ENCODE measurements around the gene NAGS.
"Not testable (repeated sequence)": the region's sequence is repeated elsewhere in the genome, so short reads cannot be mapped to it uniquely, and the experiment has no call there.

The NAGS gene

DNA sequence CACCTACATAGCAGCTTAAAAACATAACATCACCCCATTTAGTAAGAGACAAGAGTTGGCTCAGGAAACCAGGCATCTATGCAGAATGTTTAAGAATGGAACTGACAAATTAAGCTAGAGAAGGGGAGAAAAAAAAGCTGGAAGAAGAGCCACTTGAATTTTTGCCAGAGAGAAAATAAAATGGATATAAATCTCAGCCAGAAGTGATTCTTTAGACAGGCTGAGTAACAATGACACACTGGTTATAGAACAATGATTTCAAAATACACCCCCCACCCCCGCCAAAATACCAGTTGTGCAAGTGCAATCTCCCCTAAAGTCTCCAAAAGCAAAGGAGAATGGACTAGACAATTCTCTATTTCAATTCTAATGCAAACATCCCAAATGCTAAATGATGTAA, 39.6 kb downstream of the NAGS start:
- no peaks in the 10 kb centered on the region for H4K20me1 ChIP-seq (ENCODE audit: low read depth, low read length)
- no peaks in the 10 kb centered on the region for H3K27me3 ChIP-seq (ENCODE audit: low read length)
- no peaks in the 10 kb centered on the region for H3K9me2 ChIP-seq (replicated peaks; ENCODE audit: insufficient read depth, low read length)
- H3K4me2 ChIP-seq (ENCODE audit: low read depth, low read length, poor library complexity, severe bottlenecking): no peak overlapping the region
- no peak overlapping the region for H3K4me3 ChIP-seq (ENCODE audit: insufficient read depth, low read length, poor library complexity, severe bottlenecking)
- H3K27ac ChIP-seq (ENCODE audit: low read depth, low read length): no peak overlapping the region
- peaks cover 68% of the 10 kb centered on the region for H3K79me2 ChIP-seq (ENCODE audit: insufficient read depth, low read length)
- H2AFZ ChIP-seq (ENCODE audit: low read depth, low read length, severe bottlenecking): no peak overlapping the region
- TF ChIP-seq CTCF (IDR thresholded peaks at IDR 0.05; ENCODE audit: insufficient read depth, low read length, poor library complexity, severe bottlenecking): no peak
- TF ChIP-seq EZH2phosphoT487 (conservative IDR thresholded peaks at IDR 0.05; ENCODE audit: low read length): no peak
- peaks cover 9% of the 10 kb centered on the region; the same call in 1 of the 2 replicates for H3F3A ChIP-seq (ENCODE audit: insufficient read depth)
- H3K9ac ChIP-seq (ENCODE audit: low read length): no peak overlapping the region
- H3K9me3 ChIP-seq (ENCODE audit: insufficient read depth, low read length): no peaks in the 10 kb centered on the region
- H3K36me3 ChIP-seq (ENCODE audit: low read length): peaks cover 9% of the 10 kb centered on the region; the same call in 1 of the 2 replicates

GRCh38 chr17:44045486-44045885, 41.1 kb downstream of the NAGS start:
- peaks cover 12% of the 10 kb centered on the region; the same call in 1 of the 2 replicates for H3K36me3 ChIP-seq (ENCODE audit: low read length)
- H3F3A ChIP-seq (ENCODE audit: insufficient read depth): peaks cover 9% of the 10 kb centered on the region; the same call in 1 of the 2 replicates
- no peaks in the 10 kb centered on the region for H3K9me3 ChIP-seq (ENCODE audit: insufficient read depth, low read length)

GRCh38 chr17:44046893-44047292, 42.5 kb downstream of the NAGS start:
- H2AFZ ChIP-seq (ENCODE audit: low read depth, low read length, severe bottlenecking); H3K9ac ChIP-seq (ENCODE audit: low read length); H3K27me3 ChIP-seq (ENCODE audit: low read length); H3K27ac ChIP-seq (ENCODE audit: low read depth, low read length); H3K4me3 ChIP-seq (ENCODE audit: insufficient read depth, low read length, poor library complexity, severe bottlenecking); H3K9me3 ChIP-seq (ENCODE audit: insufficient read depth, low read length); H4K20me1 ChIP-seq (ENCODE audit: low read depth, low read length); H3K4me2 ChIP-seq (ENCODE audit: low read depth, low read length, poor library complexity, severe bottlenecking); H3F3A ChIP-seq (ENCODE audit: insufficient read depth); H3K9me2 ChIP-seq (replicated peaks; ENCODE audit: insufficient read depth, low read length): not testable (repeated sequence)
- H3K79me2 ChIP-seq (ENCODE audit: insufficient read depth, low read length): peaks cover 70% of the 10 kb centered on the region
- H3K36me3 ChIP-seq (ENCODE audit: low read length): peaks cover 14% of the 10 kb centered on the region; the same call in 1 of the 2 replicates

More at GRCh38 chr17:44045486-44045885, 41.1 kb downstream of the NAGS start:
- Histone ChIP-seq H3K9me2 (replicated peaks; ENCODE audit: insufficient read depth, low read length) (no peaks in the 10 kb centered on the region), H3K27me3 (ENCODE audit: low read length) (no peaks in the 10 kb centered on the region), H4K20me1 (ENCODE audit: low read depth, low read length) (no peaks in the 10 kb centered on the region), H2AFZ (ENCODE audit: low read depth, low read length, severe bottlenecking) (no peak overlapping the region), H3K4me2 (ENCODE audit: low read depth, low read length, poor library complexity, severe bottlenecking) (no peak overlapping the region), H3K79me2 (ENCODE audit: insufficient read depth, low read length) (peaks cover 71% of the 10 kb centered on the region), H3K27ac (ENCODE audit: low read depth, low read length) (no peak overlapping the region), H3K4me3 (ENCODE audit: insufficient read depth, low read length, poor library complexity, severe bottlenecking) (no peak overlapping the region), H3K9ac (ENCODE audit: low read length) (no peak overlapping the region)
- TF ChIP-seq CTCF (IDR thresholded peaks at IDR 0.05; ENCODE audit: insufficient read depth, low read length, poor library complexity, severe bottlenecking) (no peak), EZH2phosphoT487 (conservative IDR thresholded peaks at IDR 0.05; ENCODE audit: low read length) (no peak)

DNA sequence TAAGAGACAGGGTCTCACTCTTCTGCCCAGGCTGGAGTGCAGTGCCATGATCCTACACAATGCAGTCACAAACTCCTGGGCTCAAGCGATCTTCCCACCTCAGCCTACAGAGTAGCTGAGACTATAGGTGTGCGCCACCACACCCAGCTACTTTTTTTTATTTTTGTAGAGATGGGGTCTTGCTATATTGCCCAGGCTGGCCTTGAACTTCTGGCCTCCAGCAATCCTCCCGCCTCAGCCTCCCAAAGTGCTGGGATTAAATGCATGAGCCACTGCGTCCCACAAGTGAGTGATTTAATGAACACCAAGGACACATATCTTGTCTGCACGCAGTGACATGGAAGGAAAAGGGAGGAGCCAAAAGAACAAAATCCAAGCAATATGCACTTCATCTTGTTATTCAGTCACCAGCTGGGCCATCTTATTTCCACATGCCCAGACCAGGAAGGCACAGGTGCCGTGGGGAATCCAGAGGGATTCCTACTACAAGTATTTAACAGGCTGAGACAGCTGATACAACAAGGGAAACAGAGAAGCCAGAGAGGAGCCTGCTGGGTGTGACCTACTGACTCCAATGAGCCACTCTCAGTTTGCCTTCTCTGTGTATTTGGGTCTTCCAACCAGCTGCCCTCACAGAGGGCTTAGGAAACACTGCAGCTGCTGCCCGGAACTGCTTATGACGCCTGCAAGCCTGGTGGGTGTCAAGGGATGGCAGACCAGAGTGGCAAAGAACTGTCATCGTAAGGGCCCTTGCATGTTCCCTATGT, 45.1 kb downstream of the NAGS start:
- peaks cover 73% of the 10 kb centered on the region for H3K79me2 ChIP-seq (ENCODE audit: insufficient read depth, low read length)
- 0 out of 2 replicates have a peak, but pooled peaks cover 6% of the 10 kb centered on the region for H4K20me1 ChIP-seq (ENCODE audit: low read depth, low read length)
- no peak overlapping the region for H3K4me2 ChIP-seq (ENCODE audit: low read depth, low read length, poor library complexity, severe bottlenecking)
- peaks cover 17% of the 10 kb centered on the region; the same call in 1 of the 2 replicates for H3K36me3 ChIP-seq (ENCODE audit: low read length)
- H3K27me3 ChIP-seq (ENCODE audit: low read length): no peaks in the 10 kb centered on the region
- H3K9me3 ChIP-seq (ENCODE audit: insufficient read depth, low read length): no peaks in the 10 kb centered on the region
- no peak overlapping the region for H3K27ac ChIP-seq (ENCODE audit: low read depth, low read length)
- no peak for TF ChIP-seq EZH2phosphoT487 (conservative IDR thresholded peaks at IDR 0.05; ENCODE audit: low read length)
- no peak for TF ChIP-seq CTCF (IDR thresholded peaks at IDR 0.05; ENCODE audit: insufficient read depth, low read length, poor library complexity, severe bottlenecking)
- H2AFZ ChIP-seq (ENCODE audit: low read depth, low read length, severe bottlenecking): no peak overlapping the region
- no peak overlapping the region for H3K4me3 ChIP-seq (ENCODE audit: insufficient read depth, low read length, poor library complexity, severe bottlenecking)
- H3K9ac ChIP-seq (ENCODE audit: low read length): no peak overlapping the region
- no peaks in the 10 kb centered on the region for H3K9me2 ChIP-seq (replicated peaks; ENCODE audit: insufficient read depth, low read length)
- peaks cover 5% of the 10 kb centered on the region; the same call in 1 of the 2 replicates for H3F3A ChIP-seq (ENCODE audit: insufficient read depth)
